Effector memory CD4-positive, alpha-beta T cell (primary cell): ENCODE results near the gene MAP3K1.

Experiments
- DNase-seq, 3 donors: peaks; one replicate each; pipeline ENCODE4 v3.0.0-alpha.2; 2020
- H3K27ac ChIP-seq: 2 replicates; pipeline ENCODE4 v1.7.0; 2013; ENCODE audit warnings: mild to moderate bottlenecking, low read length, moderate library complexity; ENCODE audit not compliant: insufficient read depth, poor library complexity, severe bottlenecking
- H3K27me3 ChIP-seq: replicated peaks from 2 replicates; pipeline ENCODE4 v1.7.0; 2013; ENCODE audit warnings: mild to moderate bottlenecking, low read length; ENCODE audit not compliant: insufficient read depth, control insufficient read depth, poor library complexity, severe bottlenecking
- H3K36me3 ChIP-seq: 2 replicates; pipeline ENCODE4 v1.7.0; 2013; ENCODE audit warnings: mild to moderate bottlenecking, low read length, moderate library complexity; ENCODE audit not compliant: control insufficient read depth, insufficient read depth
- H3K4me1 ChIP-seq: 2 replicates; pipeline ENCODE4 v1.7.0; 2013; ENCODE audit warnings: low read length, mild to moderate bottlenecking; ENCODE audit not compliant: control insufficient read depth, insufficient read depth, poor library complexity, severe bottlenecking
- H3K4me3 ChIP-seq: 2 replicates; pipeline ENCODE4 v1.7.0; 2013; ENCODE audit warnings: low read length, low read depth, mild to moderate bottlenecking; ENCODE audit not compliant: insufficient read depth, poor library complexity, severe bottlenecking
- H3K9me3 ChIP-seq: 2 replicates; pipeline ENCODE4 v1.7.0; 2013; ENCODE audit warnings: mild to moderate bottlenecking, low read length, moderate library complexity; ENCODE audit not compliant: control insufficient read depth

The MAP3K1 gene

DNA sequence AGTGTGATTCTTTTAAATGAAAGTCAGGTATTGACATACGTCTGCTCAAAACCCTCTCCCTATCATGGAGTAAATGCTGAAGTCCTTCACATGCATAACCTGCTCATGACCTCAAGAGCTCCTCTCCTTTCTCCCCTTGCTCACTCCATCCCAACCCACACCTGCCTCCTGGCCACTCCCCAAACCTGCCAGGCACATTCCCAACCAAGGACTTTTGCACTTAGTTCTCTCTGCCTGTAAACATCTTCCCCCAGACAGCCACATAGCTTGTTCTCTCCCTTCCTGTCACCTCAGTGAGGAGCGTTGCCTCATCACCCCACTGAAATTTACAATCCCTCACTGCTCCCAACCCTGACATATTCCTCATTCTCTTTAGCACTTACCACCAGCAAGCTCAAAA is 102.7 kb downstream of the MAP3K1 start:
- Histone ChIP-seq H3K27me3 (no peaks in the 10 kb centered on the region), H3K4me1 (no peaks in the 10 kb centered on the region), H3K9me3 (no peaks in the 10 kb centered on the region), H3K27ac (no peak overlapping the region), H3K4me3 (no peak overlapping the region), H3K36me3 (peaks cover 8% of the 10 kb centered on the region)
- no peak for DNase-seq

DNA sequence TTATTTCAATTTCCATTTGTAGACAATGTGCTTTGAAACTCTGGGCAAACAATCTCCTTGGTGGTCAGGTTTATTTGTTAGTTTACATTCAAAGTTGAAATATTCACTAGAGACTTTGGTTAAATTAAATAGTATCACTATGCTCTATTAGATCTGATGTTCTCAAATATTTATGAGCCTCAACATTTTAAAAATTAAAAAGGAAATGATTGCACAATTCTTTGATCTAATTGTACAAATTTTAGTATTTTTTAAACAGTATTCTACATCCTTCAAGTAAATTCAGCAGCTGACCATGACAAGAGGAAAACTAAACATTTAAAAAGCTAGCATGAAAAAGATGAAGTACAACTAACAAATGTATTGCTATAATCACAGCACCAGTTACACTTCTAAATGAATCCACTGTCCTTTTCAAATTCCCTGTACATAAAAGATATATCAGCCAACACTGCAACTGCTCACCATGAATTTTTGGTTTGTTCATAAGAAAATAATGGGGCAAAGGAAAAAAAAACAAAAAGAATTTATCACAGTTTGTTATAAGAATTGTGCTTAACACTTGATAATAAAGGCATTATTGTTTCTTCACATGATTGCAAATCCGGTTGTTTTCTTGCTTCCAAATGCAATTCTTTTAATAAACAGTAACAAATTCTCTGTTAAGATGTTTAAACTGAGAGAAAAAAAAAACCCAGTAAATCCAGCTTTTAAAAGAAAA is 104.8 kb downstream of the MAP3K1 start:
- peaks cover 20% of the 10 kb centered on the region for H3K36me3 ChIP-seq
- H3K4me3 ChIP-seq, result no peak overlapping the region
- H3K27me3 ChIP-seq, result no peaks in the 10 kb centered on the region
- H3K4me1 ChIP-seq, result no peaks in the 10 kb centered on the region
- no peak overlapping the region for H3K27ac ChIP-seq
- no peak for DNase-seq
- no peaks in the 10 kb centered on the region for H3K9me3 ChIP-seq

DNA sequence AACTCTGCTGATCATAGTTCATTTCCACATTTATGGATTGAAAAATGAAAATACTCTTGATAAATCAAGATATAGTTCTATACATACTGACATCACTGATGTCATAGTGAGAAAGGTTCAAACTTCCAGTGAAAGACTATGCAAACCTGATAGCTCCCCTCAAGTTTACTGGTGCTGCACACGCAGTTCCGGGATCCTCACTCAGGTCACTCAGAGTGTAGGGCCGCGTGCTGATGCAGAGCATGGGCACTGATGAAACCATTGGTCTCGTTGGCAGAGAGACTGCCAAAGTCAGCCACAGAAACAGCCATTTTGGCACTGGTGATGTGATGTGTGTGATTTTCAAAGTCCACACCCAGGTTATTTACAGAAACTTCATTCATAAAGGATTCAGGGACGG is 107.6 kb downstream of the MAP3K1 start:
- Histone ChIP-seq H3K27ac (no peak overlapping the region), H3K27me3 (no peaks in the 10 kb centered on the region), H3K4me1 (no peaks in the 10 kb centered on the region), H3K9me3 (no peaks in the 10 kb centered on the region), H3K36me3 (peaks cover 33% of the 10 kb centered on the region), H3K4me3 (no peak overlapping the region)
- DNase-seq, result no peak

DNA sequence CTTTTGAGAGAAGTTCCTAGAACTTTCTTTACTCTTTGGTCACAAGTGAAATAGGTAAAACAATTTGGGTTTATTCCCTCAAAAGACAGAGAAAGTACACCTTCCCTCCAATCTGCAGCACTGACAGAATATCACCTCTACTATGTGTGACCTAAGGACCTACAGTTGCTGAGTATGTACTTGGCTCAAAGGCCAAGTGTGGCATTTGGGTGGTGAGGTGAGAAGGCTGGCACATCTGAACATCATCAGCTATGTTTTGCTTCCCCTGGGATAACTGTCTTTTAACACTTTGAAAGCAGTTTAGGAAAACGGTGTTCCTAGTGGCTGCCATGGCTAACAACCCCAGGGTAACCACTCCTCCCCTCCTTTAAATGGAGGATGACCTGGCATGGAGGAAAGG is 119.0 kb downstream of the MAP3K1 start:
- H3K27ac ChIP-seq, result no peak overlapping the region
- H3K27me3 ChIP-seq, result no peaks in the 10 kb centered on the region
- no peak overlapping the region for H3K4me3 ChIP-seq
- H3K4me1 ChIP-seq, result no peaks in the 10 kb centered on the region
- DNase-seq, result no peak
- no peaks in the 10 kb centered on the region for H3K9me3 ChIP-seq
- H3K36me3 ChIP-seq, result peaks cover 58% of the 10 kb centered on the region

DNA sequence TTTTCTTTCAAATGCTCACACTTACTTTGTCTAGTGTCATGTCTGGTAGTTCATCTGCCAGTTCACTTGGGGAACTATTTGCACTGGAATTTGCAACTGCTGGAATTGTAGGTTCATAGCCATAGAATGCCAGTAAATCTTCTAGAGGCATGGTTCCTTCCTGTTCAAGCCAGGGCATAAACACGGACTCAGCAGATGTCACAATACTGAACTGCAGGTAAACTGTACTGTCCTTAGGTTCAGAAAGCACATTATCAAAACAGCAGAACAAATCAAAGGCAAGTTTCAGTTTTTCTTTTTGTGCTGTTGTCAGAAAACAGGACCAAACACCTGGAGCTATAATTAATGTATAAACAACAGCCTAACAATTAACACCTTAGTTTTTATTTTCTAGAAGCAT is 123.5 kb downstream of the MAP3K1 start:
- no peak for DNase-seq
- Histone ChIP-seq H3K4me3 (no peak overlapping the region), H3K4me1 (no peaks in the 10 kb centered on the region), H3K9me3 (no peaks in the 10 kb centered on the region), H3K27ac (no peak overlapping the region), H3K36me3 (peaks cover 58% of the 10 kb centered on the region), H3K27me3 (no peaks in the 10 kb centered on the region)

DNA sequence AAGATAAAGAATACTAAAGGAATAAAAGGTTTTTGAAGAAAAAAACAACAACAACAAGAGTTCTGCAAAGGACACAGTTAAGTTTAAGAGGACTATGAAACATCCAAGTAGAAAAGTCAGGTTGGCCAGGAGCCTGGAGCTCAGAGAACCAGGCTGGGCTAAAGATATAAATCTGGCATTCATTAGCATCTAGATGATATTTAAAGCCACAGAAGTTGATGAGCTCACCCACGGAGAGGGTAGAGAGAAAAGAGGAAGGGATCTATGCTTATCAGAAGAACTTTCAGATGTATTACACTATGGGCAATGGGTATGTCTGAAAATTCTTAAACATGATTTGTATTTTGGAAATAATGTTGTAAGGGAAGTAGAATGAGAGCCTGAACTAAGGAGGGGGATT is 126.6 kb downstream of the MAP3K1 start:
- Histone ChIP-seq H3K27ac (no peak overlapping the region), H3K4me1 (no peaks in the 10 kb centered on the region), H3K9me3 (no peaks in the 10 kb centered on the region), H3K27me3 (no peaks in the 10 kb centered on the region), H3K36me3 (peaks cover 34% of the 10 kb centered on the region), H3K4me3 (no peak overlapping the region)
- DNase-seq, result no peak
